ENCODE measurements around the gene CYP26A1. TPM values are rescaled to one million over a fixed set of nuclear protein-coding genes. Genes with fewer than 3 reads are reported as not detected.
A peak's percentile ranks its signal among the peaks of the same experiment; 100 is the strongest.

The CYP26A1 gene
- total RNA-seq, 4 donors from 2014 or later, result not detected

GRCh38 chr10:93083743-93084539 lies 10.2 kb downstream of the CYP26A1 start:
- 84% methylated on average over 7 of the region's 7 CpGs for WGBS
- Histone ChIP-seq H3K36me3 (no peaks in the 10 kb centered on the region), H3K4me1 (peaks cover 0 to 8% (median 4%) of the 10 kb centered on the region in 4 donors), H3K4me3 (no peak overlapping the region), H3K9me3 (no peaks in the 10 kb centered on the region), H3K27me3 (peaks cover 0 to 21% (median 0%) of the 10 kb centered on the region in 4 donors), H3K27ac (replicated peaks in 1 of 4) (no peak overlapping the region)
- no peak for TF ChIP-seq POLR2A (IDR thresholded peaks at IDR 0.05; ENCODE audit: low read depth)
- TF ChIP-seq, protein P1, sequence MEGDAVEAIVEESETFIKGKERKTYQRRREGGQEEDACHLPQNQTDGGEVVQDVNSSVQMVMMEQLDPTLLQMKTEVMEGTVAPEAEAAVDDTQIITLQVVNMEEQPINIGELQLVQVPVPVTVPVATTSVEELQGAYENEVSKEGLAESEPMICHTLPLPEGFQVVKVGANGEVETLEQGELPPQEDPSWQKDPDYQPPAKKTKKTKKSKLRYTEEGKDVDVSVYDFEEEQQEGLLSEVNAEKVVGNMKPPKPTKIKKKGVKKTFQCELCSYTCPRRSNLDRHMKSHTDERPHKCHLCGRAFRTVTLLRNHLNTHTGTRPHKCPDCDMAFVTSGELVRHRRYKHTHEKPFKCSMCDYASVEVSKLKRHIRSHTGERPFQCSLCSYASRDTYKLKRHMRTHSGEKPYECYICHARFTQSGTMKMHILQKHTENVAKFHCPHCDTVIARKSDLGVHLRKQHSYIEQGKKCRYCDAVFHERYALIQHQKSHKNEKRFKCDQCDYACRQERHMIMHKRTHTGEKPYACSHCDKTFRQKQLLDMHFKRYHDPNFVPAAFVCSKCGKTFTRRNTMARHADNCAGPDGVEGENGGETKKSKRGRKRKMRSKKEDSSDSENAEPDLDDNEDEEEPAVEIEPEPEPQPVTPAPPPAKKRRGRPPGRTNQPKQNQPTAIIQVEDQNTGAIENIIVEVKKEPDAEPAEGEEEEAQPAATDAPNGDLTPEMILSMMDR (IDR thresholded peaks at IDR 0.05), result no peak
- TF ChIP-seq POLR2AphosphoS5 (IDR thresholded peaks at IDR 0.05), result no peak
- TF ChIP-seq EP300 (IDR thresholded peaks at IDR 0.05), result no peak
- DNase-seq (ENCODE audit: extremely low spot score), result peak; percentile 68
- intact Hi-C loops (cut with DNase I), result loop anchor here (10.0 kb wide), 1 partner anchor 271 kb away; no protein-coding TSS in a partner anchor

GRCh38 chr10:93085272-93085859 lies 11.7 kb downstream of the CYP26A1 start:
- H3K9me3 ChIP-seq, result no peaks in the 10 kb centered on the region
- H3K27me3 ChIP-seq, result peaks cover 0 to 8% (median 0%) of the 10 kb centered on the region in 4 donors
- H3K4me1 ChIP-seq, result peaks cover 0 to 3% (median under 1%) of the 10 kb centered on the region in 4 donors
- H3K36me3 ChIP-seq, result no peaks in the 10 kb centered on the region
- H3K4me3 ChIP-seq, result no peak overlapping the region
- DNase-seq (ENCODE audit: extremely low spot score), result peak; percentile 53
- TF ChIP-seq POLR2A (IDR thresholded peaks at IDR 0.05; ENCODE audit: low read depth) (no peak), EP300 (IDR thresholded peaks at IDR 0.05) (no peak), POLR2AphosphoS5 (IDR thresholded peaks at IDR 0.05) (no peak)
- TF ChIP-seq, protein P1 (IDR thresholded peaks at IDR 0.05), result no peak
- 73% methylated on average over 4 of the region's 4 CpGs for WGBS
- H3K27ac ChIP-seq (replicated peaks in 1 of 4), result no peak overlapping the region
- intact Hi-C loops (cut with DNase I), result loop anchor here (10.0 kb wide), 1 partner anchor 269 kb away; no protein-coding TSS in a partner anchor

GRCh38 chr10:93086289-93086688 lies 12.6 kb downstream of the CYP26A1 start:
- intact Hi-C loops (cut with DNase I), result loop anchor here (10.0 kb wide), 1 partner anchor 269 kb away; no protein-coding TSS in a partner anchor
- Histone ChIP-seq H3K27ac (replicated peaks in 1 of 4) (no peak overlapping the region), H3K27me3 (no peaks in the 10 kb centered on the region), H3K9me3 (no peaks in the 10 kb centered on the region), H3K4me1 (no peaks in the 10 kb centered on the region), H3K36me3 (no peaks in the 10 kb centered on the region), H3K4me3 (no peak overlapping the region)
- peak; percentile 21 for DNase-seq (ENCODE audit: extremely low spot score)
- TF ChIP-seq EP300 (IDR thresholded peaks at IDR 0.05) (no peak), POLR2AphosphoS5 (IDR thresholded peaks at IDR 0.05) (no peak)
- WGBS, result 92% methylated on average over 6 of the region's 6 CpGs

DNA sequence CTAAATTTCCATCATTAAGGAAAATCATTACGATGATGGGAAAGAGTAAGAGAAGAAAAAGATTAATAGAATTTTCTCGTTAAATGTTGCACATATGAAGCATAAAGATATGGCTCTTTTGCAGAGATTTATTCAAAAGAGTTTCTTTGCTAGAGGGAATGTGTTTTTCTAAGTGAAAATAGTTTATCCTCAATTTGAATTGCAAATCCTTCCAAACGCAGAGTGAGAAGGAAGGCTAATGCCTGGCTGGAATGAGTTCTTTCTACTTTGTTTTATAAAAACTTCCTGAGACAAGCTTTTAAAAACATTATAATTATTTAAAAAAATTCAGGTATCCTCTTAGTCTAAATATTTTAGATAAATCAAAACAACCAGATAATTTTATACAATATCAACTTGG lies 14.2 kb downstream of the CYP26A1 start:
- DNase-seq (ENCODE audit: extremely low spot score), result no peak
- TF ChIP-seq POLR2AphosphoS5 (IDR thresholded peaks at IDR 0.05), result no peak
- TF ChIP-seq, protein P1 (IDR thresholded peaks at IDR 0.05), result no peak
- TF ChIP-seq EP300 (IDR thresholded peaks at IDR 0.05), result no peak
- no peak for TF ChIP-seq POLR2A (IDR thresholded peaks at IDR 0.05; ENCODE audit: low read depth)
- Histone ChIP-seq H3K9me3 (no peaks in the 10 kb centered on the region), H3K36me3 (no peaks in the 10 kb centered on the region), H3K4me1 (no peaks in the 10 kb centered on the region), H3K27me3 (no peaks in the 10 kb centered on the region), H3K27ac (replicated peaks in 1 of 4) (no peak overlapping the region), H3K4me3 (no peak overlapping the region)
- intact Hi-C loops (cut with DNase I), result loop anchor here (10.0 kb wide), 1 partner anchor 267 kb away; no protein-coding TSS in a partner anchor
- whole genome bisulfite sequencing, result 75% methylated on average over 3 of the region's 3 CpGs

GRCh38 chr10:93088466-93088865 lies 14.8 kb downstream of the CYP26A1 start:
- H3K4me3 ChIP-seq, result no peak overlapping the region
- no peak for TF ChIP-seq POLR2A (IDR thresholded peaks at IDR 0.05; ENCODE audit: low read depth)
- no peaks in the 10 kb centered on the region for H3K36me3 ChIP-seq
- no peak overlapping the region for H3K27ac ChIP-seq (replicated peaks in 1 of 4)
- 81% methylated on average over 4 of the region's 4 CpGs for WGBS
- no peaks in the 10 kb centered on the region for H3K27me3 ChIP-seq
- peak; percentile 79 for DNase-seq (ENCODE audit: extremely low spot score)
- no peaks in the 10 kb centered on the region for H3K9me3 ChIP-seq
- H3K4me1 ChIP-seq, result no peaks in the 10 kb centered on the region
- intact Hi-C loops (cut with DNase I), result loop anchor here (10.0 kb wide), 1 partner anchor 266 kb away; no protein-coding TSS in a partner anchor
